ENCODE measurements around the gene TAC3.
"Not testable (repeated sequence)": the region's sequence is repeated elsewhere in the genome, so short reads cannot be mapped to it uniquely, and the experiment has no call there.

The TAC3 gene
- total RNA-seq, result 0 to 1.4 (median 0) reads per million in 17 experiments

- no peak for DNase-seq
Measured at GRCh38 chr12:57016348-57016747, at the start of gene TAC3. Gene TAC3, minus strand, starts transcription at chr12:57016529. Its CDS starts 732 bp downstream, at chr12:57015797.

DNA sequence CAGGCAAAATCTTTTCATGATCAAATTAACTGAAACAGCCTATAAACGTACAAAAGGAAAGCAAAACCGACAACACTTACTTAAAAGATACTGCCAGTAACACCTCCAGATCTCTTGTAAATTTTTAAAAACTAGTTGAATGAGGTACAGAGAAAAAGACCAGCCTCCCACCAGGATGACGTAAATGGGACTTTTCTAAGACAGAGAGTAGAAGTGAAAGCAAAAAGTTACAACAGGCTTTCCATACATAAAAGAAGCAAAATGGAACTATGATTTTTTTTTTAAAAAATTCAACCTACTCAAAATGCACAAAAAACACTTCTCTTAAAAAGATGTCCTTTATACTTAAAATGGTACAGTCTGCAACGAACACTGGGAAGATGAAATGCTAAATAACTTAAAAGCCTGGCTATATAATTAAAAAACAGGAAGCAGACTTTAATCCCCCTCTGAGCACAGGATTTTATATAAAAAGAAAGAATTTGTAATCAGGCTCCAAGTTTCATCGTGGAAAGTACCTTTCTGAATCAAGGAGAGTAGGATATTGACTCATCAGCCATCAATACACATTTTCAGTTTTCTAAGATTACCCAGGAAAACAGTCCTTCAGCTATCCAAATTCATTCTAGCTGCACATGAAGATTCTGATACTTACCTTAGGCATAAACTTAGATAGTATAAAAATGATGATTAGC is 47.8 kb upstream of the TAC3 start:
- DNase-seq, result peak; percentile 50 to 82 (median 74)

DNA sequence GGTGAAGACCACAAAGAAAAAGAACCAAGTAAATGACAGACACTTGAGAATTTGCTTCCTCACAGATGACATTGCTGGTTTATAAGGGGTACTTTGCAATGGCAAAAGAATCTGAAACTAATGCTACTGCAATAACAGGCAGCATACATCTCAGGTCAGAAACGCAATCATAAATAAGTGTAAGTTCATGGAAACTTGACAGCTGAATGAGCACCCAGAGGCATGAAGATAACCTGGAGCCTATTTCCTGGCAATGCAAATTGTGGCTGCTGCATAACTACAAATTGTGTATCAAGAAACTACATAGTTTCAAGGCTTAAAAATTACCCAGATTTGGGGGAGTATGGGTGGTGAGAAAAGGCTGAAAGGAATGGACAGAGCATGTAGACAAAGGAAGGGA is 42.1 kb upstream of the TAC3 start:
- no peak for DNase-seq

DNA sequence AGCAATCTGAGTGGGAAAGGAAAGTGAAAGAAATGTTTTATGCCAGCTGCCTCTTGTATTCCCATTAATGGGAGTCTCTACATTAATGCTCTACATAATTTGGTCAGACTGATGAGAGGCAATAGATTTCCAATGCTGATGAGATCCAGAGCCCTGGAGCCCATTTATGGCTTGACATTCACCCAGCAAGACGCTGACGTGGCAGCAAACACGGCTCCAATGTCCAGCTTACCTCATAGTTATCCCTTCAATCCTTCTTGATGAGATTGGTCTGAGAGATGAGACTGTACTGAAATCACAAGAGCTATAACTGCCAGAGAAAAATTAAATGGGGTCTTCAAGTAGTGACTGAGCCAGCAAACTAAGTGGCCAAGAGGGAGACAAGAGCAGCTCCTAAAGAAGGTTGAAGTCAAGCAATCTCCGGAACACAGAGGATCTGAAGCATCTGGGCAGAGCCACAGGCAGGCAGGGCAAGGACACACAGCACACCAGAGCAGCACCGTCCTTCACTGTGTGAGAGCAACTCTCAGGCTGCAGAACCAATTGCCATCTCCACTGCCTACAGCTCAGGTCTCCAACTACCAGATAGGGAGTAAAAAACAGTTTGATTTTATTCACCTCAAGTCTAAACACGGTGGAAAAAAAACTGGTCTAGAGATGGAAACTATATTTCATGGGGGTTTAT is 40.9 kb upstream of the TAC3 start:
- DNase-seq, result no peak

DNA sequence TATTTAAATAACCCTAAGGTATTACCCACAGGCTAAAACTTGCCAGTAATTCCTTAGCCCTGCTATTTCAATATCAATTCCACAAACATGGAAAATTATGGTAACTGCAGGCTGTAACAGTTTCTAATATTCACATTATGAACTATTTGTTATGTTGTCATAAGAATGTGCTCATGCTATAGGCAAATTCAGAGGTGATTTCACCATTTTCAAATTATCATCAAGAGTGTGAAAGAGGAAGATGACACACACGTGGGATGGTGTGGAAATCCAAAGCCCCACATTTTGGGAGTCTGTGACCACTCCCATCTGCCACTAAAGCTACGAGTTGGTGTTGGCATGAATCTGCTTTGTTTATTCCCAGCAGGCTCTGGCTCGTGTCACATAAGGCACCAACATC is 39.5 kb upstream of the TAC3 start:
- DNase-seq, result peak; percentile 53 to 79 (median 65)

DNA sequence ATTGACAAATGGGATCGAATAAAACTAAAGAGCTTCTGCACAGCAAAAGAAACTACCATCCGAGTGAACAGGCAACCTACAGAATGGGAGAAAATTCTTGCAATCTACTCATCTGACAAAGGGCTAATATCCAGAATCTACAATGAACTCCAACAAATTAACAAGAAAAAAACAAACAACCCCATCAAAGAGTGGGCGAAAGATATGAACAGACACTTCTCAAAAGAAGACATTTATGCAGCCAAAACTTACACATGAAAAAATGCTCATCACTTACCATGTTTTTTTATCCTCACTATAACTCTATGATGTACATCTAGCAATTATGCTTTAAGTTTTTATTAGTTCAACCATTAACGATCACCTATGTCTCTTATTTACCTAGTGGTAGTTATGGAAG is 37.6 kb upstream of the TAC3 start:
- DNase-seq, result not testable (repeated sequence)

DNA sequence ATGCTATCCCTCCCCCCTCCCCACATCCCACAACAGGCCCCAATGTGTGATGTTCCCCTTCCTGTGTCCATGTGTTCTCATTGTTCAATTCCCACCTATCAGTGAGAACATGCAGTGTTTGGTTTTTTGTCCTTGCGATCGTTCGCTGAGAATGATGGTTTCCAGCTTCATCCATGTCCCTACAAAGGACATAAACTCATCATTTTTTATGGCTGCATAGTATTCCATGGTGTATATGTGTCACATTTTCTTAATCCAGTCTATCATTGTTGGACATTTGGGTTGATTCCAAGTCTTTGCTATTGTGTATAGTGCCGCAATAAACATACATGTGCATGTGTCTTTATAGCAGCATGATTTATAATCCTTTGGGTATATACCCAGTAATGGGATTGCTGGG is 36.8 kb upstream of the TAC3 start:
- DNase-seq, result not testable (repeated sequence)

- no peak for DNase-seq
Measured at GRCh38 chr12:57051011-57051410, 34.7 kb upstream of the TAC3 start.

DNA sequence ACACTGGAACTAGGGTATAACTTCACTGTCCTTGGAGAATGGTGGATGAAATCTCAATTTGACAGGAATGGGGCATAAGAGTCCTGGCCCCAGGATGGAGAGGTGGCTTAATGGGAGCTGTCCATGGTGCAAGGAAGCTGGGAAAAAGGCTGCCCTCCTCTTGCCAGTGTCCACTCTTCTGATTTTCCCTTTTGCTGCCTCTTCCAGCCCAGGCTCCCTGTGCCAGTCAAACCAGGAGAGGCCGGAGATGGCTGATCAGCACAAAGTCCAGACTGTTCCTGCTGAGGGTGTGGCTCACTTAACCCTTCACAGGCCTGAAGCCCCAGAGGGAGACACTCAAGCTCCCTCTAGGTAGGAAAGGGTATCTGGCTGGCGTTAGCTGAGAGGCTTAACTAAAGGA is 33.6 kb upstream of the TAC3 start, which contains the start of gene MYO1A:
Gene MYO1A (minus strand): TSS at position 240 of the 400 bp plus-strand sequence. CDS start 1,806 bp downstream, outside the sequence.
- peak in 1 of 4 experiments; percentile 35 for DNase-seq

GRCh38 chr12:57049119-57049446 is 32.8 kb upstream of the TAC3 start:
- DNase-seq, result peak in 1 of 4 experiments; percentile 22

DNA sequence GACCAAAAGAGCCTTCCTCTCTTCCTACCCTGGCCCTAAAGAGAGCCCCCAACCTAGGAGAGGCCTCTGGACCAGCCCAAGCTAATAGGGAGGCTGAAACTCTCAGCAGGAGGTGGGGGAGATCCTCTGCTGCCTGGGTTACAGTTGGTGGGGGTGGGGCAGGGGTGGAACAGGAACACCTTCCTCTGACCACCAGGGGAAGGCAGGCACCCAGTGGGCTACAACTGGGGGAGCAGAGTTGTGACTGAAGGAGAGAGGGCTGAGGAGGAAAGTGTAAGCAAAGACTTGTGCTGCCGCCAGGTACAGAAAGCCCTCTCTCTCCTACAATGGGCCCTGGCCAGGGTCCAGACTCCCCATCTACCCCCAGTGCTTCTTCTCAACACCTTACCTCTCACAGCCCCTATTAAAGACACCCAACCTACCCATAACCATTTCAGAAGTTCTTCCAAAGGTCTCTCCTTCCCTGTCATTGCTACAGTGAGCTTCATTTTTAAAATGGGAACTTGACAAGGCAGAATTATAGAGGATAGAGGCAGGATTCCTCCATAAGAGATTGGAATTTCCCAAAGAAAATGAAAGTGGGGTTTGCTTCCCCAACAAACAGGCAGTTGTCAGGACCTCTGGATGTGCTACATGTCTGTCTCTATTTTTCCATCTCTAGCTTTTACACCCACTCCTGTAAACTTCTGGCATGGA is 32.2 kb upstream of the TAC3 start:
- DNase-seq, result no peak

DNA sequence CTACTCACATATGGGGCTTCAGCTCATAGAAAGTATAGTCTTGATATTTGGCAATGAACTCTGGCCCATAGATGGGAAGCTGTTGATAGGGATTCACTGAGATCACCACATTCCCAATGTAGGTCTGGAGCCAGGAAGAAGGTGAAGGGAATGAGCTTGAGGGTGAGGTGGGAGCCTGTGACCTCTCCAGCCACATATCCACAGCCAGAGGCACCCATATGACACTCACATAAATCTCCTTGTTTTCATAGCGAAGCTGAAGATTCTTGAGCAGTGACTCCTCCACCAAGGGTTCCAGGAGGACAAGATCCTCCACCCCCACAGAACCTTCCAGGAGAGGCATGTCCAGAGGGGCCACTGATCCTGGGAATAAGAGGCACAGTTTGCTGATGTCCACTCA is 31.7 kb upstream of the TAC3 start:
- DNase-seq, result no peak

DNA sequence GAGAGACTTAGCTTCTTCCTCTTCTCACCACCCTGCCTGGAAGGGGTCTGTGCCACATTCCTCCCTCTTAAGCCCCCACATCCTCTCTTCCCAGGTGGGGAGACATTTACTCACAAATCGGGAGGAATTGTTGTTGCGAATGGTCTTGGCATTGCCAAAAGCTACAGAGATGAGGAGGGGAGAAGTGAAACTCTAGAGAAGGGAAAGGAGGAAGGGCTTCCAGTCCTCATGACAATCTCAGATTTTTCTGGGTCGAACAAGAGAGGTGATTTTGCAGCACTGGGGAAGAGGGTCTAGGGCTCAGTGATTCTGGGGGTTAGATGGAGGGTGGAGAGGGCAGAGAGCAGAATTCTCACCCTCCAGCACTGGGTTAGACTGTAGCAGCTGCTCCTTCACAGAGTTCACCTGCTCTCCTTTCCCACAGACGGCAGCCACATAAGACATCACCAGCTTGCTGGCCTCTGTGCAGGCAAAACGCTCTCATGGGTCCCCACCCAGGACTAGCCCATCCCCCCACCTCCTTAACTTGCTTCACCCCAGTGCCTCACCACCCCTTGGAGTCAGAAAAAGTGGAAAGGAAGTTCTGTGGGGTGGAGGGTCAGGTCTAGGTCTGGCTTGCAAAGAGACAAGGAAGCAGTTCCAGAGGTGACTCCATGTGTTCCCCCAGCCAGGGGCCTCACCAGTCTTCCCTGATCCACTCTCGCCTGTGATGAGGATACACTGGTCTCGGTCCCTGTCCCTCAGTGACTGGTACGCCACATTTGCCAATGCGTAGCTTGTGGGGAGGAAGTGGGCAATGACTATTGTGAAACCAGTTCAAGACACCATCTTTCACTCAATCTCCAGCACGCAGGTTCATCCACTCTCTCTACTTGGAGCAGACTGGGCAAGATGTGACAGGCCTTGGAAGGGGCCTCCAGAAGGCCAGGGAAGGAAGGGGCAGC is 30.9 kb upstream of the TAC3 start:
- DNase-seq, result peak; percentile 39 to 69 (median 64)

GRCh38 chr12:57046086-57046791 is 29.9 kb upstream of the TAC3 start:
- DNase-seq, result peak; percentile 38 to 63 (median 57)

GRCh38 chr12:57044889-57045288 is 28.6 kb upstream of the TAC3 start:
- DNase-seq, result no peak

DNA sequence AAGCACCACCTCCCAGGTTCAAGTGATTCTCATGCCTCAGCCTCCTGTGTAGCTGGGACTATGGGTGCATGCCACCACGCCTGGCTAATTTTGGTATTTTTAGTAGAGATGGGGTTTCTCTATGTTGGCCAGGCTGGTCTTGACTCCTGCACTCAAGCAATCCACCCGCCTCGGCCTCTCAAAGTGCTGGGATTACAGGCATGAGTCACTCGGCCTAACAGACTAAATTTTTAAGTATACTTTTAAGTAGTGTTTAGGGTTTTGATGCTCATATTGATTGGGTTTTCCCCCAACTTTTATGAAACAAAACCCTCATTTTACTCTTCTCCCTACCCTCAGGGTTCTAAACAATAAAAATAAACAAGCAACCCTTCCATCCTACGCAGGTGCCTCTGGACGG is 28.1 kb upstream of the TAC3 start:
- no peak for DNase-seq

- DNase-seq, result no peak
Measured at GRCh38 chr12:57042695-57043094, 26.4 kb upstream of the TAC3 start.

GRCh38 chr12:57040750-57041149 is 24.4 kb upstream of the TAC3 start:
- DNase-seq, result peak; percentile 10 to 37 (median 26)

- no peak for DNase-seq
Measured at GRCh38 chr12:57040211-57040610, 23.9 kb upstream of the TAC3 start.

DNA sequence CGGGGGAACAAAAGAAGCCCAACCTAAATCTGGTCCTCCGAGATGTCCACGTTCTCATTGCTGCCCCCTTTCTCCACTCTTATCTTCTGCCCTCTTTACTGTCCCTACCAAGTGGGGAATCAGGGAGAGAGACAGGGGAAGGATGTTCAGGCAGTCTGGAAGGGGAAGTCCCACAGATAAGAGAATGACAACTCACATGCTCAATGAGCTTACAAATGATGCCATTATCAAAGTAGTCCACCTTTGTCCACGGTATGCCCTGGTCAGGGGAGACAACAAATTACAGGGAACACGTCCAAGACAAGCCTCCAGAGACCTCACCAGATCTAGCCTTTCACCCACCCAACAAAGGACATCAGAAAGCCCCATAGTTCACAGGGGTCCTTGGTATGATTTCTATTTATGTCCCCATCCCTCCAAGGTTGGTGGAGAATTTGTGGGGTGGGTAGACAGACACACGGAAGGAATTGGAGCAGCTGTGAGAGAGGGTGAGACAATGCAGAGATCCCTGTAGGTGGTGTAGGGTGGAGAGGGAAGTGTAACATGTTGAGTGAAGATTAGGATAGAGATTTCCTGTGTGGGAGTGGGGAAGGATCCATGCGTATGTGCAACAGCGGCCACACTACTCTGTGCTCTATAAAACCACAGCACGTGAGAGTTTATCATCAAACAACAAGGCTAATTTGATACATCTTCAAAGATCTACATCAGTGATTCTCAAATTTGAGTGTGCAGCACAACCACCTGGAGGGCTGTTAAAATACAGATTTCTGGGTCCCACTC is 22.9 kb upstream of the TAC3 start:
- peak; percentile 9 to 56 (median 52) for DNase-seq

- DNase-seq, result no peak
Measured at GRCh38 chr12:57037264-57037663, 20.9 kb upstream of the TAC3 start.

All from suppressor macrophage (primary cell).